GM18508 (cell line): Measurements from ENCODE around the gene XIAP.
A peak's percentile ranks its signal among the peaks of the same experiment; 100 is the strongest.

Source experiments
- ATAC-seq: cut with Tn5 transposase; IDR thresholded peaks from one replicate; pipeline ENCODE4 v1.9.1; 2021; ENCODE audit warnings: moderate number of reproducible peaks; ENCODE audit not compliant: insufficient read depth, unreplicated experiment

The XIAP gene

DNA sequence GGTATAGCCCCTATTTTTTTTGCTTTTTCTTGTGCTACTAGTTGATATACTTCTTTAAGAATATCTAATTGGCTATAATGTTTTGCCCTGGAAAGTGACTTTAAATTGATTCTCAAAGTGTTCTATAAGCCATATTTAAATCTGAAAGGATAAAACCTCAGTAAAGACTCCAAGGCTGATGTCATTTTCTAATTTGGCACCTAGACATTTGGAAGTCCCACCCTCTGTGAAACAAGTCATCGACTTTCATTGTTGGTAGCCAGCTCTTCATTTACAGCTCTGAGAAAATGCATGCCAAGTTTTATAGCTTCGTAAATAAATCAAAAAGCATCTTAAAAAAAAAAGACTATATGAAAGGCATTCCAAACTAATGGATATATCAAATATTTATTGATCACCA lies 83.6 kb downstream of the XIAP start:
- ATAC-seq = no peak

- no peak for ATAC-seq
Observed at GRCh38 chrX:123949846-123950245, 90.0 kb downstream of the XIAP start.

DNA sequence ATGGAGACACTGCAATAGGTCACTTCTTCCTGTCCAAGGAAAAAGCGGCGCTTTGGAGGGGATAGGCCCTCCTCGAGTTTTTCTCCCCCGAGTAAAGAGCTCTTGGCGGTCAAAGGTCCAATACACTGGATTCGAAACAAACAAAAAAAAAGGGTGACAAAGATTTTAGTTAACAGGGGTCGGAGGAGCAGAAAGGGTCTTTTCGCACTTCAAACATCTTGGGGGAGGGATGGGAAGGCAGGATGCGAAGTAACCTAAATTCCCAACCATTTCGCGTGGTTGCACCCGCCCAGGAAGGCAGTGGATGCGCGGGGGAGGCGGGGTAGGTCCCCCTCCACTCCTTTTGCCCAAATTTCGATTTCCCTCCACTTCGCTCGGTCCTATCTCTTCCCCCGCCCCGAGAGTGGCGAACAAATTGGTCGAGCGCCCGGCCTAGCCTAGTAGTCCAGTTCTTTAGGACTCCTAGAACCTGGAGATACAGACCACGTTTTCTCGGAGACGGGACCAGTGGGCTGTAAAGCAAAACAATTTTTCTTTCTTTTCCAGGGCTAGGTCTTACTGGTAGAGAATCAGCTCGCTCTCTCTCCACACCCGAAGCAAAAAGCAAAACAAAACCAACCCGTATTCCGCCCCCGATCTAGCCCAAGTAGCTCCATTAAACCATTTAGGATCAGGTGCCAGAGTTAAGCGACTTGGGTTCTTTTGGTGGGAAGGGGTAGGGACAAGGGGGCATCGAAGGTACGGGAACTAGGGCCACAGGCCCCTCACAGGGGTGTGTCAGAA lies 99.6 kb downstream of the XIAP start:
- ATAC-seq = no peak

- no peak for ATAC-seq
Observed at GRCh38 chrX:123960956-123961267, 101.1 kb downstream of the XIAP start.

GRCh38 chrX:123961268-123962005 lies 101.6 kb downstream of the XIAP start, which contains the start of gene STAG2:
Gene STAG2 (plus strand): TSS chrX:123961706. CDS start chrX:124022628, 60,922 bp downstream.
- no peak for ATAC-seq

DNA sequence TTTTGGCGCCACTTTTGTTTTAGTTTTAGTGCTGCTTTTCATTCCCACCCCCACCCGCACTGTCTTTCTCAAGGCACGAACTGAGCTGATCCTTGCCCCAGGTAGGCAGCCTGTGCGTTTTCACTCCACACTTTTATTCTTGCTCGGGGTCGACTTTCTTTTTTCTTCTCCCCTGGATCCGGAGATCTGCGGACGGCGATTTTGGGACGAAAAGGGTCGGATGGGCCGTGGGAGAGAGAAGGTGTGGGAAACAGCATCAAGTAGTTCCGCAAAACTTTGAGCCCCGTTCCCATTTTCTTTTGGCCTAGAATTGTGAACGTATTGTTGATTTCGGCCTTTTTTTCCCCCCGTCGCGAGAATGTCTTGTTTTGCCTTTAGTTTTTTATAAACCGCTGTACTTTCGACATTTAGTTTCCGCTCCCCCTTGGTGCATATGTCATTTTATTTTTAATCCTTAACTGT lies 102.2 kb downstream of the XIAP start:
- no peak for ATAC-seq

DNA sequence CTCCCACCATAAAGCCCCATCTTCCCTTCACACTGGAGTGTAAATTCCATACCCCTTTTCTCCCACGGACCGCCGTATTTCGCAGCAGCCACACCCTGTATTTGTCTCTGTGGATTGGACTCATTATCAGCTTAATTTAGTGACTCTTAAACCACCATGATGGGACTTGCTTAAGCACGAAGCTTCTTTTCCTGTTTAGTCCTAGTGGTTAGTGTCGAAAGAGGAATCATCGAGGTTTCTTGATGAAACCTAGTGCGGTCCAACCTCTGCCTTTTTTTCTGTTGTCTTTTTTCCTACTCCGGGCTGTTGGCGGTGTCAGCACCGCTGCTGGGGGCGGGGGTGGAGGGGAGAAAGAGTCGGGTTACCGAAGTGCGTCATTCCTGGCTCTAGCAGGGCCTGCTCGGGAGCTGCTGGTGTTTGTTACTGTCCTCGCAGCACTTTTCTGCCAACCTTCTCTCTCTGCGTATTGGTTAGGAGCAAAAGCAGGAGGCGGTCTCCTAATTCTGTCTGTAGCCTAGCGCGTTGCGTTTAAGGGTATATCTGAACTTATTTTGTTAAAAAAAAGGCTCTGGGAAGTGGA lies 103.0 kb downstream of the XIAP start:
- ATAC-seq = peak; percentile 57
